Activated T-cell treated with anti-CD3 and anti-CD28 coated beads, Interleukin-2, amount 50 U/mL, for 4 hours (primary cell): ENCODE data around the gene SYNE4. TPM values are rescaled to one million over a fixed set of nuclear protein-coding genes. Genes with fewer than 3 reads are reported as not detected.
"Not testable (repeated sequence)": the region's sequence is repeated elsewhere in the genome, so short reads cannot be mapped to it uniquely, and the experiment has no call there.

ENCODE experiments used
- ATAC-seq, 2 donors: fragments of 200-7000 bp; cut with Tn5 transposase; one replicate each; pipeline ENCODE4 v1.10.0; 2021
- DNase-seq: peaks from one replicate; pipeline ENCODE4 v3.0.0-alpha.2; 2020
- H3K27me3 Mint-ChIP-seq: one replicate; pipeline ENCODE4 v1.8.0; 2021; ENCODE audit warnings: low read depth, mixed read lengths
- H3K36me3 Mint-ChIP-seq: one replicate; pipeline ENCODE4 v1.8.0; 2022; ENCODE audit warnings: mixed read lengths; ENCODE audit not compliant: insufficient read depth
- H3K4me1 Mint-ChIP-seq: one replicate; pipeline ENCODE4 v1.8.0; 2021; ENCODE audit warnings: low read depth, mixed read lengths
- H3K4me3 Mint-ChIP-seq: one replicate; pipeline ENCODE4 v1.8.0; 2021; ENCODE audit warnings: mild to moderate bottlenecking, moderate library complexity, mixed read lengths
- H3K9me3 Mint-ChIP-seq: one replicate; pipeline ENCODE4 v1.8.0; 2021; ENCODE audit warnings: mixed read lengths
- total RNA-seq, 3 donors: library from RNA; stranded (reverse); gene quantifications; one replicate each; pipeline ENCODE4 v1.2.1, GENCODE V29; 2021

The SYNE4 gene
- total RNA-seq, 3 donors from 2014 or later = 0.92 to 1.4 (median 1.2) TPM

GRCh38 chr19:35986664-35987570 is 21.7 kb downstream of the SYNE4 start:
- Mint-ChIP-seq H3K4me3 (peak overlapping the region; percentile 76), H3K27me3 (peaks cover 35% of the 10 kb centered on the region), H3K9me3 (no peaks in the 10 kb centered on the region), H3K4me1 (peaks cover 3% of the 10 kb centered on the region), H3K36me3 (no peaks in the 10 kb centered on the region)
- DNase-seq = no peak
- peak; percentile 79 to 88 for ATAC-seq

- peaks cover 43% of the 10 kb centered on the region for H3K27me3 Mint-ChIP-seq
Observed at GRCh38 chr19:35986111-35986510, 22.5 kb downstream of the SYNE4 start.

GRCh38 chr19:35983177-35983576 is 25.4 kb downstream of the SYNE4 start:
- ATAC-seq = no peak
- DNase-seq = no peak
- Mint-ChIP-seq H3K9me3 (no peaks in the 10 kb centered on the region), H3K4me3 (no peak overlapping the region), H3K4me1 (peaks cover 3% of the 10 kb centered on the region), H3K36me3 (no peaks in the 10 kb centered on the region), H3K27me3 (peaks cover 49% of the 10 kb centered on the region)

More at GRCh38 chr19:35986111-35986510, 22.5 kb downstream of the SYNE4 start:
- ATAC-seq = no peak
- H3K4me3 Mint-ChIP-seq = peak overlapping the region; percentile 16
- no peaks in the 10 kb centered on the region for H3K9me3 Mint-ChIP-seq
- no peak for DNase-seq
- no peaks in the 10 kb centered on the region for H3K36me3 Mint-ChIP-seq
- peaks cover 3% of the 10 kb centered on the region for H3K4me1 Mint-ChIP-seq

- H3K4me1 Mint-ChIP-seq, H3K9me3 Mint-ChIP-seq, H3K4me3 Mint-ChIP-seq, ATAC-seq, DNase-seq, H3K36me3 Mint-ChIP-seq: not testable (repeated sequence)
- H3K27me3 Mint-ChIP-seq = peaks cover 40% of the 10 kb centered on the region
Observed at GRCh38 chr19:35980997-35981396, 27.6 kb downstream of the SYNE4 start.

- Mint-ChIP-seq H3K9me3 (no peaks in the 10 kb centered on the region), H3K27me3 (peaks cover 24% of the 10 kb centered on the region), H3K4me3 (no peak overlapping the region), H3K36me3 (no peaks in the 10 kb centered on the region), H3K4me1 (no peaks in the 10 kb centered on the region)
- no peak for DNase-seq
- no peak for ATAC-seq
Observed at GRCh38 chr19:35978832-35979365, 29.7 kb downstream of the SYNE4 start.

GRCh38 chr19:35978271-35978670 is 30.3 kb downstream of the SYNE4 start:
- Mint-ChIP-seq H3K9me3 (no peaks in the 10 kb centered on the region), H3K4me1 (no peaks in the 10 kb centered on the region), H3K27me3 (peaks cover 20% of the 10 kb centered on the region), H3K36me3 (no peaks in the 10 kb centered on the region), H3K4me3 (no peak overlapping the region)
- ATAC-seq (no peak), DNase-seq (no peak)

GRCh38 chr19:35977446-35978222 is 31.0 kb downstream of the SYNE4 start:
- H3K27me3 Mint-ChIP-seq = peaks cover 20% of the 10 kb centered on the region

GRCh38 chr19:35975608-35976214 is 32.9 kb downstream of the SYNE4 start:
- H3K4me1 Mint-ChIP-seq = no peaks in the 10 kb centered on the region
- DNase-seq = no peak
- ATAC-seq = no peak
- no peak overlapping the region for H3K4me3 Mint-ChIP-seq
- H3K9me3 Mint-ChIP-seq = no peaks in the 10 kb centered on the region
- H3K36me3 Mint-ChIP-seq = no peaks in the 10 kb centered on the region
- H3K27me3 Mint-ChIP-seq = peaks cover 12% of the 10 kb centered on the region

More at GRCh38 chr19:35977446-35978222, 31.0 kb downstream of the SYNE4 start:
- ATAC-seq = peak; percentile 46 to 53
- DNase-seq = no peak
- no peaks in the 10 kb centered on the region for H3K36me3 Mint-ChIP-seq
- H3K9me3 Mint-ChIP-seq = no peaks in the 10 kb centered on the region
- H3K4me3 Mint-ChIP-seq = no peak overlapping the region
- H3K4me1 Mint-ChIP-seq = no peaks in the 10 kb centered on the region

GRCh38 chr19:35973487-35973886 is 35.1 kb downstream of the SYNE4 start:
- DNase-seq (no peak), ATAC-seq (no peak)
- peaks cover 4% of the 10 kb centered on the region for H3K4me1 Mint-ChIP-seq
- no peaks in the 10 kb centered on the region for H3K36me3 Mint-ChIP-seq
- peaks cover 4% of the 10 kb centered on the region for H3K27me3 Mint-ChIP-seq
- H3K9me3 Mint-ChIP-seq = no peaks in the 10 kb centered on the region
- no peak overlapping the region for H3K4me3 Mint-ChIP-seq

GRCh38 chr19:35966771-35967170 is 41.8 kb downstream of the SYNE4 start:
- no peaks in the 10 kb centered on the region for H3K36me3 Mint-ChIP-seq
- no peaks in the 10 kb centered on the region for H3K27me3 Mint-ChIP-seq
- no peak for ATAC-seq
- H3K9me3 Mint-ChIP-seq = no peaks in the 10 kb centered on the region
- peaks cover 7% of the 10 kb centered on the region for H3K4me1 Mint-ChIP-seq
- no peak for DNase-seq
- H3K4me3 Mint-ChIP-seq = no peak overlapping the region

- Mint-ChIP-seq H3K4me1 (peaks cover 16% of the 10 kb centered on the region), H3K36me3 (no peaks in the 10 kb centered on the region), H3K4me3 (no peak overlapping the region), H3K9me3 (no peaks in the 10 kb centered on the region), H3K27me3 (no peaks in the 10 kb centered on the region)
- ATAC-seq (no peak), DNase-seq (no peak)
Observed at GRCh38 chr19:35963514-35963913, 45.1 kb downstream of the SYNE4 start.

GRCh38 chr19:35960432-35960972 is 48.1 kb downstream of the SYNE4 start:
- Mint-ChIP-seq H3K4me3 (peak overlapping the region; percentile 30), H3K27me3 (no peaks in the 10 kb centered on the region), H3K4me1 (peaks cover 37% of the 10 kb centered on the region), H3K9me3 (no peaks in the 10 kb centered on the region), H3K36me3 (no peaks in the 10 kb centered on the region)
- ATAC-seq = no peak
- no peak for DNase-seq

- H3K36me3 Mint-ChIP-seq = no peaks in the 10 kb centered on the region
- H3K4me3 Mint-ChIP-seq = peak overlapping the region; percentile 66
- H3K9me3 Mint-ChIP-seq = no peaks in the 10 kb centered on the region
Observed at GRCh38 chr19:35959968-35960320, 48.7 kb downstream of the SYNE4 start.

More at GRCh38 chr19:35959968-35960320, 48.7 kb downstream of the SYNE4 start:
- no peak for ATAC-seq
- Mint-ChIP-seq H3K4me1 (peaks cover 40% of the 10 kb centered on the region), H3K27me3 (no peaks in the 10 kb centered on the region)
- no peak for DNase-seq
